ENCODE results near the gene DTWD2.

Gene DTWD2

DNA sequence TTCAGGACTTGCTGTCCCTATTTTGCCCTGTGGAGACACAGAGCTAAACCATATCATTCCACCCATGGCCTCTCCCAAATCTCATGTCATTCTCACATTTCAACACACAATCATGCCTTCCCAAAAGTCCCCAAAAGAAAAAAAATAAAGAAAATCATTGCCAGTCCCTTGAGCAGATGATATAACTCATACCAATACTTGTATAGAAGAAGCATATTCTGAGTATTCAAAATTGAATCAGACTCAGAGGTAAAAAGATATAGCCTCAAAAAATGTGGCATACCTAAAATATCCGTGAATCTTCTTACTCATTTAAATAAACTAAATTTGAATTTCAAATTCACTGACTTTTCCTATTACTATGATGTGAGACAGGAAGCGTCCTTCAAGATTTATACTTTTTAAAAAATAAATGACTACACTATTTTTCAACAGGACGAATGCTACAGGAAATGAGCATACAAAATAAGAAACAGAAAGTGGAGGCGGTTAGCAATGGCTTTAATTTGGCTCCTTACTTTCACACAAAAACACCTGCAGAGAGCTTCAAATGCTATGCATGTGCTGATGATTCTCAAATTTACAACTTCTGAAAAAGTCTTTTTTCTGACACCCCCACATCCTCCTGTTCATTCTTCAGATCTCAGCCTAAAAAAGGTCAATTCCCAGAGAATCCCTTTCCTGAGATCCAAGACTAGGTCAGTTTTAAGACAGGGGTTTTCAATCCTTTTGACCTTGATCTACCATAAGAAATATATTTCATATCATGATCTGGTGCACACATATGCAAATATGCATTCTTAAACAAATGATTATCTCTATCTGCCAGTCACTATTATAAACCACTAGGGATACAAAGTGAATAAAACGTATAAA is 42.9 kb upstream of the DTWD2 start:
- H3K4me3 ChIP-seq (ENCODE audit: low read depth, low read length), result no peak overlapping the region
- no peak for DNase-seq (ENCODE audit: low read depth)
- TF ChIP-seq, protein P1, sequence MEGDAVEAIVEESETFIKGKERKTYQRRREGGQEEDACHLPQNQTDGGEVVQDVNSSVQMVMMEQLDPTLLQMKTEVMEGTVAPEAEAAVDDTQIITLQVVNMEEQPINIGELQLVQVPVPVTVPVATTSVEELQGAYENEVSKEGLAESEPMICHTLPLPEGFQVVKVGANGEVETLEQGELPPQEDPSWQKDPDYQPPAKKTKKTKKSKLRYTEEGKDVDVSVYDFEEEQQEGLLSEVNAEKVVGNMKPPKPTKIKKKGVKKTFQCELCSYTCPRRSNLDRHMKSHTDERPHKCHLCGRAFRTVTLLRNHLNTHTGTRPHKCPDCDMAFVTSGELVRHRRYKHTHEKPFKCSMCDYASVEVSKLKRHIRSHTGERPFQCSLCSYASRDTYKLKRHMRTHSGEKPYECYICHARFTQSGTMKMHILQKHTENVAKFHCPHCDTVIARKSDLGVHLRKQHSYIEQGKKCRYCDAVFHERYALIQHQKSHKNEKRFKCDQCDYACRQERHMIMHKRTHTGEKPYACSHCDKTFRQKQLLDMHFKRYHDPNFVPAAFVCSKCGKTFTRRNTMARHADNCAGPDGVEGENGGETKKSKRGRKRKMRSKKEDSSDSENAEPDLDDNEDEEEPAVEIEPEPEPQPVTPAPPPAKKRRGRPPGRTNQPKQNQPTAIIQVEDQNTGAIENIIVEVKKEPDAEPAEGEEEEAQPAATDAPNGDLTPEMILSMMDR (IDR thresholded peaks at IDR 0.05; ENCODE audit: low read depth, low read length, missing control alignments), result no peak

DNA sequence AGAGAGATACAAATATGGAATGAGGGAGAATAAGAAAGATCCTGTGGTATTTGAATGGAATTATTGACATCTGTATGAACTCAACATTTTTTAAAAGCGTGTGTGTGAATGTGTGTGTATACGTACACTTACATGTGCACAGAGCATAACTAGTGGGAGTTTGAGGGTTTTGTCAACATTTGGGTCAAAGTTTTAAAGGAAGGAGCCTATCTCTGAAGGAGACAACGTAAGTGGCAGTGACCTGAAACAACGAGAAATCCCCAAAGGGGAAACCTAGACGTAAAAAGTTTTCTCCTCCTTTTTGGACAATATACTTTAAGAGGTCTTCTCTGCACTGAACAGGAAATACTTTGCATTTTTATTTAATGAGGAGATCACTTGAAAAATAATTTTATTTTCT is 40.2 kb upstream of the DTWD2 start:
- no peak overlapping the region for H3K4me3 ChIP-seq (ENCODE audit: low read depth, low read length)
- DNase-seq (ENCODE audit: low read depth), result no peak
- in situ Hi-C loops (cut with HindIII; ENCODE audit: low sequenced_read_pairs), result loop anchor here (5.0 kb wide), 1 partner anchor 394 kb away; no protein-coding TSS in a partner anchor
- TF ChIP-seq, protein P1 (IDR thresholded peaks at IDR 0.05; ENCODE audit: low read depth, low read length, missing control alignments), result no peak

More for the DNA sequence above, 42.9 kb upstream of the DTWD2 start:
- in situ Hi-C loops (cut with HindIII; ENCODE audit: low sequenced_read_pairs), result no loop called here

DNA sequence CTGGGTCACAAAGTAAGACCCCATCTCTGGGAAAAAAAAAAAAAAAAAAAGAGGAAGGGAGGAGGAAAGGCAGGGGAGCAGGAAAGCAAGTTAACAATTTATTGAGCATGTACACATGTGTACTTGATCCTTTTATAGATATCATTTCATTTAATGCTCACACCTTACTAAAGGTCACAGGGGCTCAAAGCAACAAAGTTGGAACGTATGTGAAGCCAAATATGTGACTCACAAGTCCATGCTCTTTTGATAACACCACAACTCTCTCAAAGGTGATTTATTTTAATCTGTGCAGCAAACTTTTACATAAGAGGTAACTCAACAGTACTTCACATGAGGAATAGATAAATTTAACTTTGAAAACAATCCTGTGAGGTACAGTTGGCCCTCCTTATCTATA is 34.4 kb upstream of the DTWD2 start:
- no peak overlapping the region for H3K4me3 ChIP-seq (ENCODE audit: low read depth, low read length)
- TF ChIP-seq, protein P1 (IDR thresholded peaks at IDR 0.05; ENCODE audit: low read depth, low read length, missing control alignments), result no peak
- no peak for DNase-seq (ENCODE audit: low read depth)
- in situ Hi-C loops (cut with HindIII; ENCODE audit: low sequenced_read_pairs), result no loop called here

DNA sequence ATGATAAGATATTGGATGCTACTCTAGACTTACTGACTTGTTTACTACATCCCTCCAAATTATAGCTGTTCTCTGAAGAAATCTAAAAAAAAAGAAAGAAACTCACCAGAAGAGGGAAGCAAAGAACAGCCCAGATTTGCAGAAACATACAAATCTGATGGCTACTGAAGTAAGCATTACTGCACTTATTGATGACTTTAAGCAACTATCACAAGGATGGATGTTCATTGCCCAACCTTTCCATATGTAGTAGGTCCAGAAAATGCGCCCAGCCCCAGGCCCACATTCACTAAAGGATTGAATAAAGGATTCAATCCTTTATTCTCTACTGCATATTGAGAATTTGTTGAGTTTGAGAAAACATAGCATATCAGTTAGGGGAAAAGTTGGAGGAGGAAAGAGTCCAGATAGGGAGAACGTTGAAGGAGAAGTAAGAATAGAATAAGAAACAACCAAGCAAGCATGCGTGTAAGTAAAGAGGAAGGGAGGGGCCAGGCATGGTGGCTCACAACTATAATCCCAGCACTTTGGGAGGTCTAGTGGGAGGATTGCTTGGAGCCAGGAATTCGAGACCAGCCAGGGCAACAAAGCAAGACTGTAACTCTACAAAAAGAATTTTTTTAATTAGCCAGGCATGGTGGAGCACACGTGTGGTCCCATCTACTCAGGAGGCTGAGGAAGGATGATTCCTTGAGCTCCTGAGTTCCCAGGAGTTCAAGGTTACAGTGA is 33.8 kb upstream of the DTWD2 start:
- TF ChIP-seq, protein P1 (IDR thresholded peaks at IDR 0.05; ENCODE audit: low read depth, low read length, missing control alignments), result peak; percentile 52
- DNase-seq (ENCODE audit: low read depth), result peak; percentile 24
- in situ Hi-C loops (cut with HindIII; ENCODE audit: low sequenced_read_pairs), result no loop called here
- H3K4me3 ChIP-seq (ENCODE audit: low read depth, low read length), result no peak overlapping the region

DNA sequence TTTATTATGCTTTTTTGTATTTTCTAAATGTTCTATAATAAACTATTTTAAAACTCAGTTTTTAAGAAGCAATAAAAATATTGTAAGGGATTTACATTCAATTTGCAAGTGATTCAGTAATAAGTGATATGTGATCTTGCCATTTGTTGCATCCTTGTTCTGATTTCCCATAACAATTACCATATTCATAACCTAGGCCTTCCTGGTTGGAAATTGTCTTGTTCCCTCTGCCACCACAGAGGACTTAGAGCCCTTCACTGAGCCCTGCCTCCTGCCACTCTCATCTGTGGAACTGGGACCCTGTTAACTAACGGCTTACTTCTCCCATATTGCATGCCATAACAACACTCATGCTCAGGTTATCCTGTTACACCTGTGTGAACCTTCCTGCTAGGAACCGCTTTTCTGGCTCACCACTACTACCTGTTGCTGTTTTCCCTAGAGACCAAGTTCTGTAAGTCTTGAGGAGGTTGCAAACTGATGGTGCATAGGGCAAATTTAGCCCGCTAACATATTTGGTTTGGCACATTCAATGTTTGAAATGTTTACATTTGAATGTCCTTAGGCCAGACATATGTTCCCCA is 32.9 kb upstream of the DTWD2 start:
- TF ChIP-seq, protein P1 (IDR thresholded peaks at IDR 0.05; ENCODE audit: low read depth, low read length, missing control alignments), result no peak
- in situ Hi-C loops (cut with HindIII; ENCODE audit: low sequenced_read_pairs), result no loop called here
- no peak overlapping the region for H3K4me3 ChIP-seq (ENCODE audit: low read depth, low read length)
- no peak for DNase-seq (ENCODE audit: low read depth)

DNA sequence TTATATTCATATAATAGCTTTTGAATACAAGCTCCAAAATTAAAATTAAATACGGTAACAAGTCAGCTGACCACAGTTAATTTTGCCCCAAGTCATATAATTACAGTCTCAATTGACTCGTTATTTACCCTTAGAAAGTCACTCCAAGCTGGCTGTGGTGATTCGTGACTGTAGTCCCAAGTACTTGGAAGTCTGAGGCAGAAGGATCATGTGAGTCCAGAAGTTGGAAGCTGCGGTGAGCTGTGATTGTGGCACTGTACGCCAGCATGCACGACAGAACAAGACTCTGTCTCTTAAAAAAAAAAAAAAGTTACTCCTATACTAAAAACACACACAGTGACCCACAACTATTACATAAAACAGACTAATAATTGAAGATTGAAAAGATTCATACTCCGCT is 31.6 kb upstream of the DTWD2 start:
- in situ Hi-C loops (cut with HindIII; ENCODE audit: low sequenced_read_pairs), result no loop called here
- TF ChIP-seq, protein P1 (IDR thresholded peaks at IDR 0.05; ENCODE audit: low read depth, low read length, missing control alignments), result no peak
- H3K4me3 ChIP-seq (ENCODE audit: low read depth, low read length), result no peak overlapping the region
- no peak for DNase-seq (ENCODE audit: low read depth)

Measured in astrocyte of the cerebellum (primary cell).